NCI-H2227 treated with DMSO at 0.1 percent for 48 hours (cell line): Measurements from ENCODE around the gene HOXB6.

Experiments used
- DNase-seq: peaks from one replicate; lab custom pipeline; 2025; lab: John Stamatoyannopoulos, UW

HOXB6 gene

DNA sequence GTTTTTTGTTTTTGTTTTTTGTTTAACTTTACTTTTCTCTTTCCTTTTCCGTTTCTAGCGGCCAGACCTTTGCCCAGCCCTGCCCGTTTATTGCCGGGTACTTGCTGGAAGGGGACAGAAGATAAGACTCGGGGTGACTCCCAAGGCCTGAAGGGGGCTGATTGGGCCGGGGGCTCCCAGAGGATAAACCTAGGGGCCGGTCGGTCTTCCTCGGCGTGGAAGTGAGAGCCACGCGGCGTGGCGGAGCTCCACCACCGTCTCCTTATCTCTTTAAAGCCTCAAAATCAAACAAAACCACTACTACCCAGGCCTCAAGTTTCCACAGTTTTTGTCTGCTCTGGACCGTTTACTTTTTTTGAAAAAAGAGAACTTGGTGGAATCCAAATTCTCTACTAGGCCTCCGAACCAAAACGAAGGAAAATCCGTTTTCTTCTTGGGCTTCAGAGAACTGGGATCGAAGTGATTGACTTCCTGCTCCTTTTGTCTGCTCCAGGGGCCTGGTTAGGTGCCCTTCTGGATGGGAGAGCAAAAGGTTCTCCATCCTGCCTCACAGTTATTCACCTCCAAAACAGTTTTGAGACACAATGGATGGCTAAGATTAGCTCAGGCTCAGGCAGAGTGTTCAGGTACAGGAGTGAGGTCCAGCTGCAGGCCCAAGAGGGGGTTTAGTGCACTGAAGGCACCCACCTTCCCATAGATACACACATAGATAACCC is 29.9 kb upstream of the HOXB6 start:
- DNase-seq = no peak

DNA sequence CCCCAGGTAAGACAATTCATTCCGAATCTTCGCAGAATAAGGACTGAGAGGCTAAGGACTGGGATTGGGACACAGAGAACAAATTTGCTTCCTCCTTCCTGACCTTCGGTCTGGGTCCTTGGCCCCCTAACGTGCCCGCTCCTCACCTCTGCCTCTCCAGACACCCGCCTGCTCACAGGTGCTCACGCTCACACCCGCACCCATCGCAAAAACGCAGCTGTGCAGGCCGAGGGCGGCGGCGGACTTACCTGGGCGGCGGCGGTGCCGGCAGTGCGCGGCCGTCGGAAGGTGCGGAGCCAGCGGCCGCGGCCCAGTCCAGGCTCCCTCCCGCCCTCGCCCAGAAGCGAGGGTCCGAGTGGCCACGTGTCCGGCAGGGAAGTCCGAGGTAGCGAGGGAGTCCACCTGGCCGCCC is 28.5 kb upstream of the HOXB6 start:
- no peak for DNase-seq

- DNase-seq = no peak
Measured at GRCh38 chr17:48632579-48633265, 27.9 kb upstream of the HOXB6 start.

DNA sequence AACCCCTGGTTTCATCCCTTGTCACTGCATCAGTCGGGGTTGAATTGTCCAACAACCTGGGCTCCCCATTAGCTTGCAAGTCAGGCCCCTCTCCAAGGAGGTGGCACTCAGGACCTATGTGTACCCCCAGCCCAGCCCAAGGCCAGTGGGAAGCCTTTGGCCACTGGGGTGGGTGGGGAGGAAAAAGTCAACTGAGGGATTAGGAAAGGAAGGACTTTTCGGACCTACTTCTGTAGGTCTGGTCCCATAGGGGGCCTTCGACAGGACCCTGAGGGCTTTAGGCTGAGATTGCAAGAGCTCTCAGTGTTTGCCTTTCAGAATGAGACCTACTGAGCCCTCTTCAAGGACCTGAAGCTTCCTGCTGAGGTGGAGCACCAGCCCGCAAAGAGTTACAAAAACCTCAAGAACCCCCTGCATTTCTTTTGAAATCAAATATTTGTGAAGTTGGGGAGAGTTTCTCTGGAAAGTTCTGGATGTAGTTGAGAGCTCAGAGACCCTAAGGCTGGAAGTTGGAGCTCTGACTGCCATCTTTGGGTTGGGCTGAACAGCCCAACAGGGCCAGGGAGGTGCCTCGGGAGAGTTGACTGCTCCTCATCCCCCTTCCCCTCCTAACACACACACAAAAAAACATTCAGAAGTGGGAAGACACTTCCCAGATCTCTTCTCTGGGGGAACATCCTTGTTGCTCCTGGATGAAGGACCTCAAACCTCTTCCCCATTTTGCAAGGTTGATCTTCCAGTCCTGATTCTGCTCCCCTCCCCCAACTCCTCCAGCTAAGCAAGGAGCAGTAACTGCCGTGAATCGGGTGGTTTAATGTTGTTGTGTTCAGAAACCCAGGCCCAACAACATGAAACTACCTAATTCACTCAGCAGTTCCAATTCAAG is 27.1 kb upstream of the HOXB6 start:
- DNase-seq = no peak

- no peak for DNase-seq
Measured at GRCh38 chr17:48630925-48631692, 26.3 kb upstream of the HOXB6 start.

GRCh38 chr17:48630009-48630924 is 25.5 kb upstream of the HOXB6 start:
- no peak for DNase-seq

DNA sequence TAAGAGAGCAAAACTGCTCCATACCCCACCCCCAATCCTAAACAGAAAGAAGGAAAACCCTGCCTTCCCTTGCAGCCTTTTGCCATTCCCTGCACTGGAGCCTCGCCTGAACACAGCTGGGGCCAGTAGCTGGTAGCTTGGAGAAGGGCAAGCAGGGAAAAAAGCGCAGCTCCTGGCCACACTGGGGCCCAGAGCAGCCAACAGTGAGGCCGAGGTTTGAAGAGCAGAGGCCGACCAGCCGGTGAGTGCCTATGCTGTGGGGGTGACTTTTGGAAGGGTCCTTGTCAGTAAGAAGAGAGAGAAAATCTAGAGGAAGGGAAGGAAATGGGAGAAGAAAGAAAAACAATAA is 24.6 kb upstream of the HOXB6 start:
- no peak for DNase-seq

- no peak for DNase-seq
Measured at GRCh38 chr17:48628649-48629410, 24.0 kb upstream of the HOXB6 start.

- DNase-seq = no peak
Measured at GRCh38 chr17:48627623-48628521, 23.1 kb upstream of the HOXB6 start.

DNA sequence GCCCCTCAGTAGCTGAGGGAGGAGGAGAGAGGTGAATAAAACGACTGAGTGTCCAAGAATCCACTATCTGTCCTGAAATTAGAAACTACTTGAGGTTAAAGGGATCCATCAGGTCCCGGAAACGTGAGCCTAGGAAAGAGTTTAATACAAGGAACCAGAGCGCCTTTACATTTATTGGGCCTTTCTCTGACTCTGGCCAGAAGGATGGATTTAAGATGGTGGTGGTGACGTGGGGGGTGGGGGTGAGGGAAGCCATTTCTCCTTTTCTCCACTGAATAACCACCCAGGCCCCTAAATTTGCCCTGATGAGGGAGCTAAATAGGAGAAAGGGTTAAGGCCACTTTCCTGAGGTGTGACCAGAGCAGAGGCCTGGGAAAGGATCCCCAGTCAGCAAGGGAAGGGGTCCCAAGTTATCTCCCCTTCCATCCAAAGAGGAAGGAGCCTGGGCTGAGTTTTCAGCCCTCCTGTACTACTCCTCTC is 22.4 kb upstream of the HOXB6 start:
- no peak for DNase-seq

DNA sequence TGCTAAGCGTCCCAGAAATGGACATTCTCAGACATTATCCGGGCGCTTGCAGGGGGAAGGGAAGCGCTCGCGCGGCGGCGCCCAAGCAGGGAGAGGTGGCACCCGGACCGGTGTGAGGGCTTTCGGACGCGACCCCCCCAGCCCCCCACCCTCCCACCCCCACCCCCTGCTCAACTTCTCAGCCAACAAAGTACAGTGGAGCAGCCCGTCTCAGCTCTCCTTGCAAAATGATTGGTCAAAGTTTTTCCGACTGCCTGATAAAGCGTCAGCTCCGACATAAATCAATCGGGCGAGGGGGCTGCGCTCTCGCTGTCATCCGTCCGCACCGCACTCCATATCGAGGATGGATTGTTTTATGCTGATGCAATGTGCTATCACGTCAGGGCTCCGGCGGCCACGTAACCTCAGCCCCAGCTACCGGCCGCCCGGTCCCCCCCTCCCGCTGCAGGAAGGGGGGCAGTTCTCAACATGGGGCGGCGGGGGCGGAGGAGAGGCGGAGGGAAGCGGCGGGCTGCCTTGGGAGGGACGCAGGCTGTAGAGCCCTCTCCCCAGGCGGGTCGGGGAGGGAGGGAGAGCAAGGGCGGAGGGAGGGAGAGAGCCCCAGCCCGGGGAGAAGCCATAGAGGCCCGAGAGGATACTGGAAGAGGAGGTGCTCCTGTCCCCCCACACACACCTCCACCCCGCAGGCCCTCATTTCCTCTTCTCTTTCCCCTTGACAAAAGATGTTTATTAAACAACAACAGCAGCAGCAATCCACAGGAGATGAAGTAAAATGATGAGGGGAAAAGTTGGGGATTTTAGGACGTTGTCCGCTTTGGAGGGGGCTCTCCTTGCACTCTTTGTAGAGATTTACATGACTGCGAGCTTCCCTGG is 21.7 kb upstream of the HOXB6 start, which contains the start of gene HOXB9:
Gene HOXB9, minus strand, starts transcription at position 114 of the 873 bp plus-strand sequence. Its CDS starts 89 bp downstream, at position 25.
- DNase-seq = peak; percentile 48

DNA sequence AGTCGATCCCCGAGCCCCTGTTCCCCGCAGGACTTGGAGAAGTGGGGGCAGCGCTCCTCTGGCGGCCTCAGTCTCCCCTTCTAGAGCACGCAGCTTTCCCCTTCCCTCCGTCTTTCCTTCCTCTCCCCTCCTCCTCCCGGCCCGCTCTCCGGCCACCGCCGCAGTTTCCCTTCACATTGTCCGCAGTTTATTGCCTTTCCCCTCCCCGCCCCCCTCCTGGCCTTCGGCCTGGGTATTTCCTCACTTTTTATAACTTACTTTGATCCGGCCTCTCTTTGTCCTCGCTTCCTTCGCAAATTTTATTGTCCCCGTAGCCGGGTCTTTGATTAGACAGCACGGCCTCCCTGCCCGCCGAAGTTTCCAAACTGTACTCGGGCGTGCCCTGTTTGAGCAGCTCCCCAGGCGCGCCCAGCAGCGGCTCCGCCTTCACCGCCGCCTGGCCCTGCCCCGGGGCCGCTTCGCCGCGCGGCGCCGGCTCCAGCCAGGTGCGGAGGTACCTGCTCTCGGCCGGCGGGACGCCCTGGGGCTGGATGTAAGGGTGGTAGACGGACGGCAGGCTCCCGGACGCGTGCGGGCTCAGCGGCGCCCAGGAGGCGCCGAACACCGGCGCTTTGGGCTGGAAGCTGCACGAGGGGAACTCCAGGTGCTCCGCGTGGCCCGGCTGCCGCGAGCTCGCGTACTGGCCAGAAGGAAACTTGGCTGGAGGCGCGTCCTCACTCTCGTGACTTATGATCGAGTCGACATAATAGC is 20.9 kb upstream of the HOXB6 start:
- no peak for DNase-seq

DNA sequence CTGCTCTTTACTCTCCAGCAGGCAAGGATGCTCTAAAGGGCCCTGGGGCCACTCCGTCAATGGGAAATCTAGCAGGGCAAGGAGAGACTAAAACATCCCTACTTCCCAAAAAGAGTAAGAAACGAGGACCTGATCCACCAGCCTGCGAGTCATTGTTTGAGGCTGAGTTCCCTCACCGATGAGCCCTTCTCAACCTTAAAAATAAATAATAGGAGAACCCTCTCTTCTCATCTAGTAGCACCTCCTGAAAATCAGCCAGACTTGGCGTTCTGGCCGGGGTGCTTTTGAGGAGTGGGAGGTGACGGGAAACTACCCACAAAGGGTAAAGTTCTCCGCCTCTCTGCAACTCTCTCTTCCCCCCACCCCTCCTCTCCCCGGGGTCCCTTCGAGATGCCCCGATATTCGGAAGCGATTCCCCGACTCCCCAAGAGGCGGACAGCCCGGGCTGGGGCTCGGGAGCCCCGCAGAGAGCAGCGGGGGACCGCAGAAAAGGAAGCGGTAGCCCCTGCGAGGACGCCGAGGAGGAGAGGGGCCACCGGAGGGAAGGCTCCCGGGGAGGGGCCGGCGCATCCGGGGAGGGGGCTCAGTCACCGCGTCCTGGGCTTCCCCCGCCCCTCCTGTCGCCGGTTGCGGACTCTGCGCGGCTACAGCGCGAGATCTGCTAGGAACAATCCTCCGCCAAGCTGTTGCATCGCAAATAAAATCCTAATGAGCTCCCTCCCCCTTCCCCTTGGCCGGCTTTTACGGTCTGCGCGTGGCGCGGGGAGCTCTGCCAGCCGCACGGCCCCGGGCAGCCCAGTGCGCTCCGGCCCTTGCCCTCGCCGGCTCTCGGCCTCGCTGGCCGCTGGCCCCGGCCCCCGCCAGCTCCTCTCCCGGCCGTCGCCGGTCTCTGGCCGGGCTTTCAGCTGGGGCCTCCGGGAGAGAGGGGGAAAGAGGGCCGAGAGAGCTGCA is 20.0 kb upstream of the HOXB6 start:
- DNase-seq = no peak

DNA sequence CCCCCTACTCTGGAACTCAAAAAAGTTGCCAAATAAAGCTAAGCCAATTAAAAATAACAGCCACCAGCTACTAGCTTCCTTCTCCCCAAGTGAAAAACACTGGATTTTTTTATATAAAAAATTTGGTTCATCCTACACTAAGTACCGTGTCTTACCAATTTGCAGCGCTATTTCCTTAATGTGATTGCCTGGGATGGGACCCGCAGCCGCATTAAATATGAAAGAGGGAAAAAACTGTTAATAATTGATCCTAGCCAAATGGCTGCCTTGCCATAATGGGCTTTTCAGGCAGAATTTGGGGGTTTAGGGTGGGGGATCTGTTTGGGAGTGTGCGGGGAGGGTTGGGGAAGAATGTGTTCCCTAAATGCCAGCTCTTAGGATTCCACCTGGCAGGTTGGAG is 19.3 kb upstream of the HOXB6 start:
- no peak for DNase-seq

DNA sequence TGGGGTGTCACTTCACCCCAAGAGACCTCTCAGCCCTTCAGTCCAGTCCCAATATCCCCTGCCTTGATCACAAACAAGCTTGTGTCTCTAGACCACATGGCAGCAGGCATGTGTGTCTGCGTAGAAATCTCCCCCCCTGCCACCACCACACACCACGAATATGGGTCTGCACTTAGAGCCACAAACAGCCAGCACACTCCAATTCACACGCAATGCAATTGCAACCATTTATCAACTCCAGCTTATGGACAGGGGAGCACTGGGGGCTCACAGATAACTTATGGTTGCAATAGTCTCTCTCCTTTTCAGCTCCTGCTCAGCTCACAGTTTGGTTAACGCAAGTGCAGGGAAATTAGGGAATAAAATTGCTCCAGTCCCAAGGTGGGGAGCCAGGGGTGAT is 18.8 kb upstream of the HOXB6 start:
- no peak for DNase-seq

- DNase-seq = no peak
Measured at GRCh38 chr17:48622857-48623256, 18.1 kb upstream of the HOXB6 start.
